Measurements from ENCODE around the gene TNK1. TPM values are rescaled to one million over a fixed set of nuclear protein-coding genes. Genes with fewer than 3 reads are reported as not detected.
A peak's percentile ranks its signal among the peaks of the same experiment; 100 is the strongest.
"Not testable (repeated sequence)": the region's sequence is repeated elsewhere in the genome, so short reads cannot be mapped to it uniquely, and the experiment has no call there.

TNK1 gene
- 3.5 and 3.9 TPM in 2 replicates for total RNA-seq (2014; rRNA removed; shearing (Covaris generic))
- 8.8 and 12.6 TPM in 2 replicates for polyA plus RNA-seq (2014; cell fraction: nucleus; rRNA removed)

- no peak for DNase-seq (ENCODE audit: extremely low read depth, low read depth)
Observed at GRCh38 chr17:7380855-7381683, at the start of gene TNK1. TSS of gene TNK1 (plus strand) at chr17:7381089. CDS start at chr17:7382927, 1,838 bp downstream.

DNA sequence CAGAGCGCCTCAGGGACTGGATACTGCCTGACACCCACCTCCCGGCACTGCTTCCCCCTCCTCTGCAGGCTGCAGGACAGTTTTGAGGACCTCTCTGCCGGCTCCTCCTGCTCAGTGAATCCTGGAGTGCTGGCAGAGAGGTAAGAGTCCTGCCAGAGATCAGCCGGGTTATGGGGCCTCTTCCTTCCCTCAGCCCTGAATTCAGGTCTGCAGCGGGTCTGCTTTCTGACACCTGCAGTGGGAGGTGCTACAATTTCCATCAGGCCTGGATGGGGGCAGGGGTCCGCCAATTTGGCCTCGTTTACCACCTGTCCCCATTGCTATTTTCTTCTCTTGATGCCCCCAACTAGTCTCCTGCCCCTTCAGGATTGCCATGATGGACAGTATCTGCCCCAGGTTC lies 48.8 kb upstream of the TNK1 start:
- DNase-seq (ENCODE audit: extremely low read depth, low read depth) = no peak

- not testable (repeated sequence) for DNase-seq (ENCODE audit: extremely low read depth, low read depth)
Observed at GRCh38 chr17:7332600-7333069, 48.3 kb upstream of the TNK1 start.

- no peak for DNase-seq (ENCODE audit: extremely low read depth, low read depth)
Observed at GRCh38 chr17:7334938-7335538, 45.9 kb upstream of the TNK1 start.

DNA sequence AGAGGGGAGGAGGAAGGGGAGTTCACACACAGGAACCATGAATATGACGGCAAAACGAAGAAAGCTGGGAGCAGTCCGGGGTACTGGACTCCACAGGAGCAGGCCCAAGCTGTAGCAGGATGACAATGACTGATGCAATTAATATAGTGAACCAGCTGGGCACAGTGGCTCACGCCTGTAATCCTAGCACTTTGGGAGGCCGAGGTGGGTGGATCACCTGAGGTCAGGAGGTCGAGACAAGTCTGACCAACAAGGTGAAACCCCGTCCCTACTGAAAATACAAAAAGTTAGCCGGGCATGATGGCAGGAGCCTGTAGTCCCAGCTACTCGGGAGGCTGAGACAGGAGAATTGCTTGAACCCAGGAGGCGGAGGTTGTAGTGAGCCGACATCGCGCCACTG lies 45.1 kb upstream of the TNK1 start:
- not testable (repeated sequence) for DNase-seq (ENCODE audit: extremely low read depth, low read depth)

DNA sequence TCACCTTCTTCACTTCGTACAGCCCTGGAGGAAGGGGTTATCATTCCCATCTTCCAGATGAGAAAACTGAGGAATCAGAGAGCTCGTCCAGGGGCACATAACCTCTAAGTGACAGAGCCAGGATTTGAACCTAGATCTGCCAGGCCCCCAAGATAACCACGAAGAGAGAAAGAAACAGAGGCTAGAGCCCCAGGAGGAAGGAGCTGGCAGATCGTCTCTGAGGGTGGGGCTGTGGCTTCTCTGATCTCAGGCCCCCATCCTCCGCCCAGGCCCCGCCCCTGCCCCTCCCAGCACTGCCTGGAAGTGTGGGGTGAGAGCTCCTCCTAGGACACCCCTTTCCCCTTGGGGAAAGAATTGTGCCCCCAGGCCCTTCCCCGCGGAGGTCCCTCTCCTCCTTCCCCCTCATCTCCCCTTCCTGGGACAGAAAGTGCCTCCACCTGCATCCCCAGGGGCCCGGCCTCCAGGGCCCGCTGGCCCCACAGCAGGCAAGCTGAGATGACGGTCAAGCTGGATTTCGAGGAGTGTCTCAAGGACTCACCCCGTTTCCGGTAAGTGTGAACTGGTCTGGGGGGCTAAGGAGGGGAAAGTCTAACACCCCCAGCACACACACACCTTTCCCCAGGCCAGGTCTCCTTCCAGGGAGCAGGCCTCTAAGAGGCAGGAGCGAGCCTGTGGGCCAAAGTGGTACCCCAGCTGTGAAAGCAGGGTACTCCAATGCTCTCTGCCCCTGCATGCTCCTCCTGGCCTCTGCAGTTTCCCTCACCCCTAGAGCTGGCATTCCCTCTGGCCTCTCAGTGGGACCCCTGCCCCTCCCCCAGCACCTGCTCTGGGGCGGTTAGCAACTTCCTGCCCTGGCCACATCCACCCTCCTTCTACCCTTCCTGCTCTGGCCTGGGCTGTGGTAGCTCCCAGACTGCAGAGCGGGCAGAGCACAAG lies 44.4 kb upstream of the TNK1 start, which contains the start of gene ACAP1:
ACAP1 (plus strand) TSS at position 290 of the 936 bp plus-strand sequence; CDS start at position 496, 206 bp downstream.
- no peak for DNase-seq (ENCODE audit: extremely low read depth, low read depth)

DNA sequence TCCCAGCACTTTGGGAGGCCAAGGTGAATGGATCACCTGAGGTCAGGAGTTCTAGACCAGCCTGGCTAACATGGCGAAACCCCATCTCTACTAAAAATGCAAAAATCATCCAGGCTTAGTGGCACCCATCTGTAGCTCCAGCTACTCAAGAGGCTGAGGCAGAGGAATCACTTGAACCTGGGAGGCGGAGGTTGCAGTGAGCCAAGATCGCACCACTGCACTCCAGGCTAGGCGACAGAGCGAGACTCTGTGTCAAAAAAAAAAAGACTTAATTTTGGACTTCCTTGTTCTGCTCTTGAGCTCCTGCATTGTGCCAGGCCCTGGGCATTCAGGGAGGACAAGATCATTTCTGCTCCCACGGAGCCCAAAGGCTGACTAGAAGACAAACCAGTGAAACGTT lies 43.3 kb upstream of the TNK1 start:
- DNase-seq (ENCODE audit: extremely low read depth, low read depth) = not testable (repeated sequence)

GRCh38 chr17:7340179-7340578 lies 40.7 kb upstream of the TNK1 start:
- no peak for DNase-seq (ENCODE audit: extremely low read depth, low read depth)

GRCh38 chr17:7341842-7342241 lies 39.0 kb upstream of the TNK1 start:
- no peak for DNase-seq (ENCODE audit: extremely low read depth, low read depth)

GRCh38 chr17:7343250-7343649 lies 37.6 kb upstream of the TNK1 start:
- DNase-seq (ENCODE audit: extremely low read depth, low read depth) = no peak

DNA sequence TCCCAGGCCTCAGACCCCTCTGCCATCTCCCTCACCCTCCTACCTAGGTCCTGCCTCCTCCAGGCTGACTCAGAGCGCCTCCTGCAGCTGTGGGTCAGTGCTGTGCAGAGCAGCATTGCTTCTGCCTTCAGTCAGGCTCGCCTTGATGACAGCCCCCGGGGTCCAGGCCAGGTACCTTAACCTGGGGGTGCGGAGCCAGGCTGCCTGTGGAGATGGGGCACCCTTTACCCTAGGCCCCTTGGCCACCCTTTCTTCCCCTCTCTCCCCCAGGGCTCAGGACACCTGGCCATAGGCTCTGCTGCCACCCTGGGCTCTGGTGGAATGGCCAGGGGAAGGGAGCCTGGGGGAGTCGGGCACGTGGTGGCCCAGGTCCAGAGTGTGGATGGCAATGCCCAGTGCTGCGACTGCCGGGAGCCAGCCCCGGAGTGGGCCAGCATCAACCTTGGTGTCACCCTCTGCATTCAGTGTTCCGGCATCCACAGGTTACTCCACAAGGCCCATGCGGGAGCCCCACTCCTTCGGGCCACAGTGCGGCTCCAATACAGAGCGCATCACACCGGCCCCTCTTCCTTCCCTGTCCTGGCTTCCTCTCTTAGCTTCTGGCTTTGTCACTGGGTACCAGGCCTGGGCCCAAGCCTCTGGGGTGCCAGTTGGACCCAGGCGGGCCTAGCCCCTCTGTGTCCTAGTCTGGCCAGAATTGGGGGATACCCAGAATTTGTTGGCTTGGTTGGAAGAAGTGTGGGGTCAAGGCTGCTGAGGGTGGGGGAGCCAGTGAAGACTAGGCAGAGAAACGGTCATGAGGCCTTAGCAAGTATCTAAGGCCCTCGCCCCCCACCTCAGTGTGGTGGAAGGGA lies 33.9 kb upstream of the TNK1 start:
- no peak for DNase-seq (ENCODE audit: extremely low read depth, low read depth)

DNA sequence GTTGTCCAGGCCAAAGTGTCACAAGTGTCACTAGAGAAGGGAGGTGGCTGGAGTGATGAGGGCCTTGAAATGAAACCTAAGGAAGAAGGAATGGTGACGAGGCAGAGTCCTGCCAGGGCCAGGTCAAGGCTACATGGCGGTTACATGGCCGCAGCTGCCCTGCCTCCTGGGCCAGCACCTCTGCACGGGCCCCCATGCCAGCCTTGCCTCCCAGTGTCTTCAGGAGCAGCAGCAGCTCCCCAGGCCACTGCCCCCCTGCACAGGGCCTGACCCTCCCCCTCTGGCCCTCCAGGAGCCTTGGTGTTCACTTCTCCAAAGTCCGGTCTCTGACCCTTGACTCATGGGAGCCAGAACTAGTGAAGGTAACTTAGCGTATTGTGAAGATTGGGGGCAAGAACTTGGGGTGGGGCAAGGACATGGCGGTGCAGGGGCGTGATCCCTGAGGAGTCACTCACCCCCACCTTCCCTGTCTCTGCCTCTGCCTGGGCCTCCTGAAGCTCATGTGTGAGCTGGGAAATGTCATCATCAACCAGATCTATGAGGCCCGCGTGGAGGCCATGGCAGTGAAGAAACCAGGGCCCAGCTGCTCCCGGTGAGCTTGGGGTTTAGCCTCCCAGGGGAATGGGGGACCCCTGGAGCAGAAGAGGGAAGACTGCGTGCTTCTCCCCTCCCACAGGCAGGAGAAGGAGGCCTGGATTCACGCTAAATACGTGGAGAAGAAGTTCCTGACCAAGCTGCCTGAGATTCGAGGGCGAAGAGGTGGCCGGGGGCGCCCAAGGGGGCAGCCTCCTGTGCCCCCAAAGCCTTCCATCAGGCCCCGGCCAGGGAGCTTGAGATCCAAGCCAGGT lies 33.0 kb upstream of the TNK1 start:
- DNase-seq (ENCODE audit: extremely low read depth, low read depth) = no peak

GRCh38 chr17:7348478-7349242 lies 32.2 kb upstream of the TNK1 start:
- no peak for DNase-seq (ENCODE audit: extremely low read depth, low read depth)

DNA sequence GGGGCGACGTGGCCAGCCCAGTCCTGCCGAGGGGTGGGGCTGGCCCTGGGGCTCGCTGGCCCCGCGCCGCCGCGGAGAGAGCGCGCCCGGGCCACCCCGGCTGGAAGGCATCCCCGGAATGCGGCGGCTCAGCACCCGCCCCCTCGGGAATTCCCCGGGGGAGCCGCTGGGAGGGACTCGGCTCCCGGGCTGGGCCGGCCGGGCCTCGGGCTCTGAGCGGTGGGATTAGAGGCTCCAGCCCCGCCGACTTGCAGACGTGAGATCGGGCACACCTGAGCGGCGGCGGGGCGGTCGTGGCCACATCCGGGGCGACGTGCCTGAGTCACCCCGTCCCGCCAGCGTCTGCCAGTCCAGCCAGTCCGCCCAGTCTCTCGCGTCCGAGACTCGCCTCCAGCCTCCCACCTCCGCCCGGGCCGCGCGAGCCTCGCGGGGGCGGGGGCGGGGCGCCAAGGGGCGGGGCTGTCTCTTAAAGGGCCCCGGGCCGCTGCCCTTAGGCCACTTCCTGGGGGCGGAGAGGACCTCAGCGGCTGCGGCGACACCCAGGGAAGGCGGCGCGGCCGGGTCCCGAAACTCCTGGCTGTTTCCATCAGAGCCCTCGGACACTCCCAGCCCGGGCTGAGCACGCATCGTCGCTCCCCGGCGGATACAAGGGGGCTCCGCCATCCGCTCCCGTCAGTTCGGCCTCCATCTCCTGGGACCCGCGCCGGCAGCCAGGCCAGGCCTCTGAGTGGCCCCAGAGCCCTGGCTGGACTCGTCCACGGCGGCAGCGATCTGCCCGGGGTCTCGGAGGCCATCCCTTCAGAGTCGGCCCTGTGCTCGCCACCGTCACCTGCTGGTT lies 29.0 kb upstream of the TNK1 start, which contains the start of gene KCTD11:
KCTD11 (plus strand) TSS at position 498 of the 838 bp plus-strand sequence.
- peak; percentile 88 for DNase-seq (ENCODE audit: extremely low read depth, low read depth)

DNA sequence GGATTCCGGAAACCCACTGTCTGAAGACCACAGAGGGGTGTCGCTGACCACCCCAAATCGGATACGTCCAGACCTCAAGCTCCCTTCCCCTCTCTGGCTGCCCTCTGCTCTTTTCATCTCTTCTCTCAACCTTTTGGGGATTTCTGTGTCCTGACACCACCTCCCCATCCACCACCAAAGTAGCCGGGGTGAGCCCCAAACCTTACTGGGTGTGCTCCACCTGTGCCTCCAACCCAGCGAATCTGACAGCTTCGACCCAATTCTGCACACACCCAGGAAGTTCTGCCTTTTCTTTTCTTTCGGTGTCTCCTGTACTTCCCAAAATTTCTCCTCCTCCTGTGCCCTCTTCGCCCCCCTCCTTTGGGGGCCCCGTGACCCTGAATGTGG lies 28.4 kb upstream of the TNK1 start:
- no peak for DNase-seq (ENCODE audit: extremely low read depth, low read depth)

DNA sequence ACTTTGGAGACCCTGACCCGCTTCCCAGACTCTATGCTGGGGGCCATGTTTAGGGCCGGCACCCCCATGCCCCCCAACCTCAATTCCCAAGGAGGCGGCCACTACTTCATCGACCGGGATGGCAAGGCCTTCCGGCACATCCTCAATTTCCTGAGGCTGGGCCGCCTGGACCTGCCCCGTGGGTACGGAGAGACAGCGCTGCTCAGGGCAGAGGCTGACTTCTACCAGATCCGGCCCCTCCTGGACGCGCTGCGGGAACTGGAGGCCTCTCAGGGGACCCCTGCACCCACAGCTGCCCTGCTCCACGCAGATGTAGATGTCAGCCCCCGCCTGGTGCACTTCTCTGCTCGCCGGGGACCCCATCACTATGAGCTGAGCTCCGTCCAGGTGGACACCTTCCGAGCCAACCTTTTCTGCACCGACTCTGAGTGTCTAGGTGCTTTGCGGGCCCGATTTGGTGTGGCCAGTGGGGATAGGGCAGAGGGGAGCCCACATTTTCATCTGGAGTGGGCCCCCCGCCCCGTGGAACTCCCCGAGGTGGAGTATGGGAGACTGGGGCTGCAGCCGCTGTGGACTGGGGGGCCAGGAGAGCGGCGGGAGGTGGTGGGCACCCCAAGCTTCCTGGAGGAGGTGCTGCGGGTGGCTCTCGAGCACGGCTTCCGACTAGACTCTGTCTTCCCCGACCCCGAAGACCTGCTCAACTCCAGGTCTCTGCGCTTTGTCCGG lies 27.8 kb upstream of the TNK1 start:
- DNase-seq (ENCODE audit: extremely low read depth, low read depth) = no peak
